ENCODE data around the gene MOB4. TPM values are rescaled to one million over a fixed set of nuclear protein-coding genes. Genes with fewer than 3 reads are reported as not detected.

The MOB4 gene
- total RNA-seq, 2 experiments from 2014 or later: 23.0 to 34.6 TPM

DNA sequence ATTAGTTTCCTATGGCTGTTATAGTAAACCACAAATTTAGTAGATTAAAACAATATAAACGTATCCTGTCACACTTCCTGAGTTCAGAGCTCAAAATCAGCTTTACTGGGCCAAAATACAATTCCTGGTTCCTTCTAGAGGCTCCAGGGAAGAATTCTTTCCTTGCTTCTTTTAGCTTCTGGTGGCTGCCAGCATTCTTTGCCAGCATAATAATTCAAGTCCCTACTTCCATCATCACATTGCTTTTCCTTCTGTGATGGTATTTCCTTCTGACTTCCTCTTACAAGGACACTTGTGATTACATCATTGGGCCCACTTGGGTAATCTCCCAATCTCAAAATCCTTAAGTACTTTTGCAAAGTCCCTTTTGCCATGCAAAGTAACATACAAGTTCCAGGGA is 40.6 kb downstream of the MOB4 start:
- Histone ChIP-seq H3K9me2 (ENCODE audit: insufficient read depth, low read length) (no peaks in the 10 kb centered on the region), H2AFZ (ENCODE audit: low read length) (no peak overlapping the region), H3K27ac (ENCODE audit: low read depth, low read length, poor library complexity, severe bottlenecking) (no peak overlapping the region), H3K9me3 (ENCODE audit: low read length) (no peaks in the 10 kb centered on the region), H3K4me3 (ENCODE audit: low read depth, low read length, poor library complexity, severe bottlenecking) (no peak overlapping the region), H3K79me2 (ENCODE audit: insufficient read depth, low read depth, low read length) (no peaks in the 10 kb centered on the region), H4K20me1 (ENCODE audit: insufficient read depth, low read length) (no peaks in the 10 kb centered on the region), H3K36me3 (ENCODE audit: insufficient read depth, low read length) (peaks cover 57% of the 10 kb centered on the region), H3K4me2 (ENCODE audit: low read length) (no peak overlapping the region), H3K4me1 (ENCODE audit: insufficient read depth, low read length, poor library complexity, severe bottlenecking) (no peaks in the 10 kb centered on the region)
- TSS peak; percentile 10 for BruUV-seq (replicated peaks)
- ChIA-PET CTCF (ENCODE audit: unreplicated experiment) (no interaction called here), POLR2A (no interaction called here)
- intact Hi-C loops (cut with micrococcal nuclease; ENCODE audit: unreplicated experiment): no loop called here
- no peak for DNase-seq (ENCODE audit: low spot score)
- TF ChIP-seq EZH2phosphoT487 (IDR thresholded peaks at IDR 0.05; ENCODE audit: borderline replicate concordance, low read depth, low read length): no peak
- TF ChIP-seq CTCF (conservative IDR thresholded peaks at IDR 0.05; ENCODE audit: low read length): no peak

- no peaks in the 10 kb centered on the region for H4K20me1 ChIP-seq (ENCODE audit: insufficient read depth, low read length)
- no TSS peak for BruUV-seq (replicated peaks)
- TF ChIP-seq CTCF (conservative IDR thresholded peaks at IDR 0.05; ENCODE audit: low read length): no peak
- TF ChIP-seq EZH2phosphoT487 (IDR thresholded peaks at IDR 0.05; ENCODE audit: borderline replicate concordance, low read depth, low read length): no peak
- no peak overlapping the region for H3K4me3 ChIP-seq (ENCODE audit: low read depth, low read length, poor library complexity, severe bottlenecking)
- POLR2A ChIA-PET: no interaction called here
- H2AFZ ChIP-seq (ENCODE audit: low read length): no peak overlapping the region
- intact Hi-C loops (cut with micrococcal nuclease; ENCODE audit: unreplicated experiment): no loop called here
- no peaks in the 10 kb centered on the region for H3K4me1 ChIP-seq (ENCODE audit: insufficient read depth, low read length, poor library complexity, severe bottlenecking)
- H3K36me3 ChIP-seq (ENCODE audit: insufficient read depth, low read length): peaks cover 49% of the 10 kb centered on the region
- no peaks in the 10 kb centered on the region for H3K9me3 ChIP-seq (ENCODE audit: low read length)
- no peaks in the 10 kb centered on the region for H3K79me2 ChIP-seq (ENCODE audit: insufficient read depth, low read depth, low read length)
- no peak overlapping the region for H3K27ac ChIP-seq (ENCODE audit: low read depth, low read length, poor library complexity, severe bottlenecking)
- CTCF ChIA-PET (ENCODE audit: unreplicated experiment): no interaction called here
- DNase-seq (ENCODE audit: low spot score): no peak
- H3K4me2 ChIP-seq (ENCODE audit: low read length): no peak overlapping the region
- no peaks in the 10 kb centered on the region for H3K9me2 ChIP-seq (ENCODE audit: insufficient read depth, low read length)
Measured at GRCh38 chr2:197558393-197558792, 42.5 kb downstream of the MOB4 start.

- POLR2A ChIA-PET: interaction anchor here (1.0 kb wide), 1 partner anchor 16 kb away, joined by 5 read pairs; no protein-coding TSS in a partner anchor
- H2AFZ ChIP-seq (ENCODE audit: low read length): no peak overlapping the region
- TF ChIP-seq CTCF (conservative IDR thresholded peaks at IDR 0.05; ENCODE audit: low read length): no peak
- TF ChIP-seq EZH2phosphoT487 (IDR thresholded peaks at IDR 0.05; ENCODE audit: borderline replicate concordance, low read depth, low read length): no peak
- DNase-seq (ENCODE audit: low spot score): no peak
- H3K9me3 ChIP-seq (ENCODE audit: low read length): no peaks in the 10 kb centered on the region
- no peaks in the 10 kb centered on the region for H3K79me2 ChIP-seq (ENCODE audit: insufficient read depth, low read depth, low read length)
- peaks cover 36% of the 10 kb centered on the region for H3K36me3 ChIP-seq (ENCODE audit: insufficient read depth, low read length)
- CTCF ChIA-PET (ENCODE audit: unreplicated experiment): no interaction called here
- BruUV-seq (replicated peaks): no TSS peak
- intact Hi-C loops (cut with micrococcal nuclease; ENCODE audit: unreplicated experiment): no loop called here
- H3K4me1 ChIP-seq (ENCODE audit: insufficient read depth, low read length, poor library complexity, severe bottlenecking): no peaks in the 10 kb centered on the region
- H3K4me3 ChIP-seq (ENCODE audit: low read depth, low read length, poor library complexity, severe bottlenecking): no peak overlapping the region
- H3K9me2 ChIP-seq (ENCODE audit: insufficient read depth, low read length): no peaks in the 10 kb centered on the region
- H4K20me1 ChIP-seq (ENCODE audit: insufficient read depth, low read length): no peaks in the 10 kb centered on the region
- no peak overlapping the region for H3K4me2 ChIP-seq (ENCODE audit: low read length)
- no peak overlapping the region for H3K27ac ChIP-seq (ENCODE audit: low read depth, low read length, poor library complexity, severe bottlenecking)
Measured at GRCh38 chr2:197559681-197560080, 43.8 kb downstream of the MOB4 start.

Measured in OCI-LY7 (cell line).